Gastroesophageal sphincter (tissue), 4 donors: Measurements from ENCODE around the gene LDLRAD4. TPM values are rescaled to one million over a fixed set of nuclear protein-coding genes. Genes with fewer than 3 reads are reported as not detected.
A peak's percentile ranks its signal among the peaks of the same experiment; 100 is the strongest.

ENCODE experiments used
- ATAC-seq: fragments of 150-250 bp; one replicate; pipeline ENCODE4 v1.9.1; 2016; ENCODE audit warnings: mild to moderate bottlenecking, moderate library complexity
- H3K27ac ChIP-seq, 4 donors: fragments of 200-600 bp; sonication (generic) in 3 of 4; 1 replicate in 3 of 4; 2 replicates in 1 of 4; pipeline ENCODE4 v1.5.1; 2016 to 2019
- H3K27me3 ChIP-seq: fragments of 200-600 bp; sonication (generic); one replicate; pipeline ENCODE4 v1.5.1; 2019
- H3K36me3 ChIP-seq, 2 donors: fragments of 200-600 bp; sonication (generic); one replicate each; pipeline ENCODE4 v1.5.1; 2019; ENCODE audit warnings: control low read depth in 1 of 2
- H3K4me1 ChIP-seq, 3 donors: fragments of 200-600 bp; sonication (generic); 1 replicate in 2 of 3; 2 replicates in 1 of 3; pipeline ENCODE4 v1.5.1; 2016 to 2019; ENCODE audit warnings: control low read depth in 2 of 3
- H3K4me3 ChIP-seq, 2 donors: fragments of 200-600 bp; sonication (generic); one replicate each; pipeline ENCODE4 v1.5.1; 2019; ENCODE audit warnings: mild to moderate bottlenecking in 1 of 2, moderate library complexity in 1 of 2
- H3K9me3 ChIP-seq, 3 donors: fragments of 200-600 bp; sonication (generic); one replicate each; pipeline ENCODE4 v1.5.1; 2017 to 2019; ENCODE audit warnings: control low read depth in 2 of 3
- CTCF ChIP-seq, 4 experiments: fragments of 200-600 bp in 2 of 4; fragments of 450-650 bp in 2 of 4; sonication (generic) in 1 of 4; IDR thresholded peaks; one replicate each; pipeline ENCODE4 v1.5.1; 2017 to 2019; ENCODE audit warnings: antibody characterized with exemption in 4 of 4, mild to moderate bottlenecking in 2 of 4, moderate library complexity in 2 of 4
- EP300 ChIP-seq: sonication (generic); formaldehyde crosslinking; IDR thresholded peaks from one replicate; pipeline ENCODE4 v1.6.1; 2017; ENCODE audit warnings: antibody characterized with exemption, mild to moderate bottlenecking
- POLR2A ChIP-seq, 2 donors: fragments of 450-650 bp; IDR thresholded peaks; one replicate each; pipeline ENCODE4 v1.6.1; 2017; ENCODE audit warnings: antibody characterized with exemption in 2 of 2, mild to moderate bottlenecking in 2 of 2, moderate library complexity in 1 of 2
- POLR2AphosphoS5 ChIP-seq: sonication (generic); formaldehyde crosslinking; IDR thresholded peaks from one replicate; pipeline ENCODE4 v1.6.1; 2017; ENCODE audit warnings: antibody characterized with exemption
- WGBS, 2 donors: methylation state at CpG; one replicate each; pipeline ENCODE4 v1.1.5; 2018; ENCODE audit warnings: low coverage in 1 of 2; 5-methylcytosine and 5-hydroxymethylcytosine counted together
- total RNA-seq, 4 donors: library from RNA; depleted of rRNA; stranded (reverse); fragments of >200 nt; gene quantifications; one replicate each; pipeline ENCODE4 v1.1.0, GENCODE V29; 2016

LDLRAD4 gene
- total RNA-seq, 4 donors from 2014 or later = 28.1 to 85.9 (median 55.2) TPM

DNA sequence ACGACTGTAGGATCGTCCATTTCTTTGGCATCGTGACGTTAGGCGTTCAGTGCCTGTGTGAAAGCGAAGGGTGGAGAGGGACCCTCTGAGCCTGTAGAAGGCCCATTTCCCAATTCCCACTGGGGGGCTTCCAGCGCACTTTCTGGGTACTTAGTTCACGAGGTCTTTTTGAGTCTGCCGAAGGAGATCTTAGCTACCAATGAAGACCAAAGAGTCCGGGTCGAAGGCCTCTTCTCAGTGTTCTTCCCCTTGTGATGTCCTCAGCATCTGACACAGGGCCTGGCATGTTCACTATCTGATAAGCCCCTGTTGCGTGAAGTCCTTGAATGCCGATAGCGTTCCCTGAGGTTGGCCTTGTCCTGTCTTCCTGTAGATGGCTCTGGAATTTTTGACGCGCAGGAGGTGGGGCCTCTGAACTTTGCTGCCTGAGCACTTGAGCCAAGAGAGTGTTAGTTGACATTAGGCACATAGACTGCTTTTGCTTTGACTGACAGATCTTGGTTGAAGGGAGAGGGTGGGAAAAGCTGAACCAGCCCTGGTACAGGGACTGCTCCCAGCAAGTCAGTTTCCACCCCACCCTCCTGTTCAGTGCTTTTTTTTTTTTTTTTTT, 52.8 kb downstream of the LDLRAD4 start:
- H3K9me3 ChIP-seq = no peaks in the 10 kb centered on the region
- H3K27ac ChIP-seq = peak overlapping the region; percentile 80 to 87 (median 84)
- no peaks in the 10 kb centered on the region for H3K27me3 ChIP-seq
- H3K36me3 ChIP-seq = no peaks in the 10 kb centered on the region
- 87 to 90% methylated on average over 9 to 11 of the region's 16 CpGs for WGBS, 2 donors
- TF ChIP-seq POLR2AphosphoS5 = no peak
- no peak for TF ChIP-seq EP300
- TF ChIP-seq CTCF (IDR thresholded peaks at IDR 0.05) = no peak
- TF ChIP-seq POLR2A (IDR thresholded peaks at IDR 0.05) = no peak
- H3K4me1 ChIP-seq = peaks cover 10 to 100% (median 48%) of the 10 kb centered on the region in 3 donors
- H3K4me3 ChIP-seq = no peak overlapping the region
- ATAC-seq = no peak

DNA sequence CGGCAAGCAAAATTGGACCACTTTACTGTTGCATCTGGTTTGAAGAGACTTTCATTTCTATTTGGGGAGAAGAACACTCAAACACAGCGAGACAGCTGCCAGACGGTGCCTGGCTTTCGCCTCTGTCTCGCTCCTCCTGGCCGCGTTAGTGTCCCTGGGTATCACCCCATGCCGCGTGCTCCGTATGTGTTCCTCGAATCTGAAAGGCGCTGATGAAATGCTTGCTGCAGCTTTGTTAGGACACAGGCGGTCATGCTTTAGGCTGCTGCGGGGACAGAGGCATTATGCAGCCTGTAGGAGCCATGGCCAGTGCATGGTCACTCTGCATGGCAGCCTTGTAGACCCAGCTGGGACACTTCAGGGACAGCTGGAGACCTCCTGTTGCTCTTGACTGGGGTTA, 53.9 kb downstream of the LDLRAD4 start:
- 96 to 97% methylated on average over 7 to 10 of the region's 14 CpGs for WGBS, 2 donors
- Histone ChIP-seq H3K27ac (peak overlapping the region in 3 of 4 donors; percentile 60 to 87 (median 86)), H3K27me3 (no peaks in the 10 kb centered on the region), H3K36me3 (no peaks in the 10 kb centered on the region), H3K4me3 (no peak overlapping the region), H3K9me3 (no peaks in the 10 kb centered on the region), H3K4me1 (peaks cover 10 to 100% (median 46%) of the 10 kb centered on the region in 3 donors)
- ATAC-seq = no peak
- TF ChIP-seq POLR2A (IDR thresholded peaks at IDR 0.05) (no peak), POLR2AphosphoS5 (no peak), CTCF (IDR thresholded peaks at IDR 0.05) (no peak), EP300 (no peak)

DNA sequence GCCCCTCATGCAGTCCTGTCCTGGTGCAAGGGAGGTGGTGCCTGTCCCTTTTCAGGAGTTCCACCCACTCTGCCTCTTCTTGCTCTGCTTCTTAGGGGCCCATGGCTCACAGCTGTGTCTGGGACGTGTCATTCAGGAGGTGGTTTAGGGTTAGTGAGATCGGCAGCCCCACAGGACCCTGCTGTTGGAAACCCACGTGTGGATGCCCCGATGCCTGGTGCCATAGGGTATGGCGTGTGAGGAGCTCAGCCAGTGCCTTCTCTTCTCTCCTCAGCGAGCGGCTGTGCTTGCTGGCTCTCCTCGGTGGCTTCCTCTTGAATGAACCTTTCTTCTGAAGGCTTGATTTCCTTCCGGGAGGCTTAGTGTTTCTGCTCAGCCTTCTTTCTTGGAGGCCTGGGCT, 55.2 kb downstream of the LDLRAD4 start:
- H3K4me1 ChIP-seq = peaks cover 8 to 87% (median 32%) of the 10 kb centered on the region in 3 donors
- no peak for TF ChIP-seq POLR2AphosphoS5
- TF ChIP-seq EP300 = no peak
- no peak for TF ChIP-seq POLR2A (IDR thresholded peaks at IDR 0.05)
- TF ChIP-seq CTCF (IDR thresholded peaks at IDR 0.05) = no peak
- WGBS, 2 donors = 50% methylated on average over 1 of the region's 9 CpGs; no CpG with 5 or more reads in 1 of the 2 donors
- no peaks in the 10 kb centered on the region for H3K9me3 ChIP-seq
- H3K27me3 ChIP-seq = no peaks in the 10 kb centered on the region
- H3K27ac ChIP-seq = peak overlapping the region in 3 of 4 donors; percentile 51 to 86 (median 57)
- H3K4me3 ChIP-seq = no peak overlapping the region
- H3K36me3 ChIP-seq = peaks cover 0 to 3% of the 10 kb centered on the region in 2 donors
- ATAC-seq = no peak

GRCh38 chr18:13275075-13275474, 56.5 kb downstream of the LDLRAD4 start:
- no peaks in the 10 kb centered on the region for H3K9me3 ChIP-seq
- H3K27ac ChIP-seq = peak overlapping the region in 1 of 4 donors; percentile 86
- H3K4me3 ChIP-seq = no peak overlapping the region
- peaks cover 4 to 77% (median 21%) of the 10 kb centered on the region in 3 donors for H3K4me1 ChIP-seq
- no peak for TF ChIP-seq CTCF (IDR thresholded peaks at IDR 0.05)
- TF ChIP-seq POLR2AphosphoS5 = peak; percentile 21
- no peak for ATAC-seq
- H3K27me3 ChIP-seq = no peaks in the 10 kb centered on the region
- H3K36me3 ChIP-seq = peaks cover 0 to 14% of the 10 kb centered on the region in 2 donors
